Loucy (cell line): ENCODE measurements around the gene KRT3.

Source experiments
- EZH2phosphoT487 ChIP-seq: fragments of 200-600 bp; IDR thresholded peaks from 2 replicates; pipeline ENCODE4 v1.6.1; 2018; ENCODE audit warnings: antibody characterized with exemption, mild to moderate bottlenecking, moderate library complexity, borderline replicate concordance
- TF ChIP-seq, protein P1 (sequence below): fragments of 200-600 bp; sonication (generic); conservative IDR thresholded peaks from 2 replicates; pipeline ENCODE4 v1.5.1; 2014; ENCODE audit warnings: mild to moderate bottlenecking, antibody characterized with exemption, low read length

GRCh38 chr12:52779914-52780313 is 16.0 kb downstream of the KRT3 start:
- TF ChIP-seq, protein P1, sequence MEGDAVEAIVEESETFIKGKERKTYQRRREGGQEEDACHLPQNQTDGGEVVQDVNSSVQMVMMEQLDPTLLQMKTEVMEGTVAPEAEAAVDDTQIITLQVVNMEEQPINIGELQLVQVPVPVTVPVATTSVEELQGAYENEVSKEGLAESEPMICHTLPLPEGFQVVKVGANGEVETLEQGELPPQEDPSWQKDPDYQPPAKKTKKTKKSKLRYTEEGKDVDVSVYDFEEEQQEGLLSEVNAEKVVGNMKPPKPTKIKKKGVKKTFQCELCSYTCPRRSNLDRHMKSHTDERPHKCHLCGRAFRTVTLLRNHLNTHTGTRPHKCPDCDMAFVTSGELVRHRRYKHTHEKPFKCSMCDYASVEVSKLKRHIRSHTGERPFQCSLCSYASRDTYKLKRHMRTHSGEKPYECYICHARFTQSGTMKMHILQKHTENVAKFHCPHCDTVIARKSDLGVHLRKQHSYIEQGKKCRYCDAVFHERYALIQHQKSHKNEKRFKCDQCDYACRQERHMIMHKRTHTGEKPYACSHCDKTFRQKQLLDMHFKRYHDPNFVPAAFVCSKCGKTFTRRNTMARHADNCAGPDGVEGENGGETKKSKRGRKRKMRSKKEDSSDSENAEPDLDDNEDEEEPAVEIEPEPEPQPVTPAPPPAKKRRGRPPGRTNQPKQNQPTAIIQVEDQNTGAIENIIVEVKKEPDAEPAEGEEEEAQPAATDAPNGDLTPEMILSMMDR, result no peak
- no peak for TF ChIP-seq EZH2phosphoT487
